Measurements from ENCODE around the gene MASP1. TPM values are rescaled to one million over a fixed set of nuclear protein-coding genes. Genes with fewer than 3 reads are reported as not detected.

MASP1 gene
- polyA plus RNA-seq, 2 of the 4 experiments (the other 2 are of a cell fraction), result 0.18 TPM; not detected in 1

- ChIA-PET POLR2A (no interaction called here), CTCF (no interaction called here)
- Histone ChIP-seq H3K9me3 (peaks cover 12% of the 10 kb centered on the region; the same call in 2 of the 3 replicates), H3K4me1 (no peaks in the 10 kb centered on the region), H3K4me3 (no peak overlapping the region), H3K27ac (no peak overlapping the region), H3K4me2 (no peak overlapping the region)
- DNase-seq (ENCODE audit: low read depth in 1 of 2, low spot score in 1 of 2) (no peak), FAIRE-seq (no peak), ATAC-seq (no peak)
- no peak for TF ChIP-seq RCOR1 (IDR thresholded peaks at IDR 0.05; ENCODE audit: low read depth, low read length)
- no peak for TF ChIP-seq E2F6 (IDR thresholded peaks at IDR 0.05; ENCODE audit: borderline replicate concordance, low read depth)
- TF ChIP-seq CHD2 (IDR thresholded peaks at IDR 0.05; ENCODE audit: low read length, partially characterized antibody), result no peak
- TF ChIP-seq FOSB (CRISPR knock-in tag; IDR thresholded peaks at IDR 0.05), result no peak
- no peak for TF ChIP-seq ZFP36 (IDR thresholded peaks at IDR 0.05; ENCODE audit: borderline replicate concordance, partially characterized antibody)
- no peak for TF ChIP-seq MYC (IDR thresholded peaks at IDR 0.05; ENCODE audit: borderline replicate concordance, low read length)
- no peak for TF ChIP-seq ESRRA (IDR thresholded peaks at IDR 0.05; ENCODE audit: borderline replicate concordance, low read length)
- no peak for TF ChIP-seq PBX3 (IDR thresholded peaks at IDR 0.05)
- TF ChIP-seq CEBPB (IDR thresholded peaks at IDR 0.05), result no peak
- TF ChIP-seq JUN (IDR thresholded peaks at IDR 0.05), result no peak
- TF ChIP-seq GATA3 (IDR thresholded peaks at IDR 0.05; ENCODE audit: borderline replicate concordance), result no peak
- no peak for TF ChIP-seq CTCF (IDR thresholded peaks at IDR 0.05)
- no peak for TF ChIP-seq RAD21 (conservative IDR thresholded peaks at IDR 0.05 in 1 of 2, IDR thresholded peaks at IDR 0.05 in 1 of 2)
- no peak for TF ChIP-seq FOSL2 (IDR thresholded peaks at IDR 0.05)
- TF ChIP-seq FOSL2 (CRISPR knock-in tag; IDR thresholded peaks at IDR 0.05), result no peak
- no peak for TF ChIP-seq KDM5A (IDR thresholded peaks at IDR 0.05)
- no peak for TF ChIP-seq ATOH8 (CRISPR knock-in tag; IDR thresholded peaks at IDR 0.05; ENCODE audit: low read depth)
- no peak for TF ChIP-seq USF2 (IDR thresholded peaks at IDR 0.05)
- TF ChIP-seq JUNB (IDR thresholded peaks at IDR 0.05), result no peak
- no peak for TF ChIP-seq NPAS2 (CRISPR knock-in tag; IDR thresholded peaks at IDR 0.05; ENCODE audit: borderline replicate concordance)
Observed at GRCh38 chr3:187207624-187208023, 83.9 kb downstream of the MASP1 start.

GRCh38 chr3:187207062-187207461 lies 84.5 kb downstream of the MASP1 start:
- ChIA-PET POLR2A (no interaction called here), CTCF (interaction anchor here (1.0 kb wide), 1 partner anchor 13 kb away, joined by 3 read pairs; no protein-coding TSS in a partner anchor)
- ATAC-seq, result no peak
- FAIRE-seq, result no peak
- no peaks in the 10 kb centered on the region for H3K4me1 ChIP-seq
- H3K4me2 ChIP-seq, result no peak overlapping the region
- H3K9me3 ChIP-seq, result peaks cover 12% of the 10 kb centered on the region; the same call in 2 of the 3 replicates
- TF ChIP-seq CHD4 (IDR thresholded peaks at IDR 0.05; ENCODE audit: borderline replicate concordance) (no peak), HOXB13 (CRISPR knock-in tag; IDR thresholded peaks at IDR 0.05; ENCODE audit: low read depth) (no peak), PHF8 (IDR thresholded peaks at IDR 0.05; ENCODE audit: borderline replicate concordance, low read depth) (no peak), HEYL (CRISPR knock-in tag; IDR thresholded peaks at IDR 0.05) (no peak), KDM1A (IDR thresholded peaks at IDR 0.05; ENCODE audit: low read depth) (no peak), ATOH8 (CRISPR knock-in tag; IDR thresholded peaks at IDR 0.05; ENCODE audit: low read depth) (no peak), MAFK (IDR thresholded peaks at IDR 0.05; ENCODE audit: partially characterized antibody) (peak; percentile 58), NR3C1 (IDR thresholded peaks at IDR 0.05) (no peak), ZFP36 (IDR thresholded peaks at IDR 0.05; ENCODE audit: borderline replicate concordance, partially characterized antibody) (peak; percentile 49), FOSL2 (IDR thresholded peaks at IDR 0.05) (no peak), FOSL2 (CRISPR knock-in tag; IDR thresholded peaks at IDR 0.05) (no peak), RAD21 (conservative IDR thresholded peaks at IDR 0.05 in 1 of 2, IDR thresholded peaks at IDR 0.05 in 1 of 2) (no peak), HOXA7 (CRISPR knock-in tag; IDR thresholded peaks at IDR 0.05) (no peak), HDAC2 (IDR thresholded peaks at IDR 0.05) (no peak), MAZ (IDR thresholded peaks at IDR 0.05; ENCODE audit: borderline replicate concordance, low read depth, low read length) (no peak)
- TF ChIP-seq, protein P1, sequence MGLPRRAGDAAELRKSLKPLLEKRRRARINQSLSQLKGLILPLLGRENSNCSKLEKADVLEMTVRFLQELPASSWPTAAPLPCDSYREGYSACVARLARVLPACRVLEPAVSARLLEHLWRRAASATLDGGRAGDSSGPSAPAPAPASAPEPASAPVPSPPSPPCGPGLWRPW (IDR thresholded peaks at IDR 0.05), result no peak
- no peak for DNase-seq (ENCODE audit: low read depth in 1 of 2, low spot score in 1 of 2)
- no peak overlapping the region for H3K27ac ChIP-seq
- WGBS (ENCODE audit: missing lambda C conversion rate), result 21% methylated on average over 2 of the region's 2 CpGs
- no peak overlapping the region for H3K4me3 ChIP-seq
